SK-N-SH (cell line): Measurements from ENCODE around the gene FBXO45.

Source experiments
- CTCF ChIP-seq: fragments of 200-600 bp; sonication (generic); IDR thresholded peaks from 2 replicates; pipeline ENCODE4 v1.6.1; 2017; ENCODE audit warnings: antibody characterized with exemption, mild to moderate bottlenecking, moderate library complexity
- EZH2phosphoT487 ChIP-seq: fragments of 200-600 bp; sonication (generic); IDR thresholded peaks from 2 replicates; pipeline ENCODE4 v1.6.1; 2017; ENCODE audit warnings: low read depth, mixed run types, mild to moderate bottlenecking, antibody characterized with exemption, moderate library complexity, borderline replicate concordance
- GATA2 ChIP-seq: sonication (generic); formaldehyde crosslinking; IDR thresholded peaks from 2 replicates; pipeline ENCODE4 v1.5.0; 2020; ENCODE audit warnings: mild to moderate bottlenecking, missing genetic modification reagents

GRCh38 chr3:196621611-196622010 lies 53.2 kb downstream of the FBXO45 start:
- TF ChIP-seq GATA2 (CRISPR knock-in tag) (no peak), CTCF (no peak), EZH2phosphoT487 (no peak)
